Astrocyte (in vitro differentiated cells and primary cell): ENCODE results near the gene CDK17. TPM values are rescaled to one million over a fixed set of nuclear protein-coding genes. Genes with fewer than 3 reads are reported as not detected.

Experiments
- DNase-seq: peaks from one replicate; pipeline ENCODE4 v3.0.0-alpha.2; 2010; ENCODE audit warnings: low read depth
- FAIRE-seq: peaks from 2 replicates; lab custom pipeline; 2011; peaks lifted over from hg19 to GRCh38; lab: Jason Lieb, UNC
- H2AFZ ChIP-seq: 2 replicates; pipeline ENCODE4 v1.6.0; 2012; ENCODE audit warnings: low read depth, low read length, inconsistent platforms
- H3K27ac ChIP-seq: 2 replicates; pipeline ENCODE4 v1.5.1; 2011; ENCODE audit warnings: low read depth, low read length, inconsistent platforms
- H3K27me3 ChIP-seq: 2 replicates; pipeline ENCODE4 v1.6.0; 2011; ENCODE audit warnings: low read length, inconsistent platforms; ENCODE audit not compliant: insufficient read depth
- H3K36me3 ChIP-seq: 2 replicates; pipeline ENCODE4 v1.5.1; 2011; ENCODE audit warnings: low read length, inconsistent platforms; ENCODE audit not compliant: insufficient read depth
- H3K4me1 ChIP-seq: 2 replicates; pipeline ENCODE4 v1.5.1; 2011; ENCODE audit warnings: low read length, inconsistent platforms; ENCODE audit not compliant: insufficient read depth
- H3K4me2 ChIP-seq: 2 replicates; pipeline ENCODE4 v1.6.0; 2012; ENCODE audit warnings: low read length, inconsistent platforms
- H3K4me3 ChIP-seq: 2 replicates; pipeline ENCODE4 v1.5.1; 2011; ENCODE audit warnings: low read depth, mild to moderate bottlenecking, low read length, inconsistent platforms; ENCODE audit not compliant: insufficient read depth
- H3K79me2 ChIP-seq: 2 replicates; pipeline ENCODE4 v1.6.0; 2012; ENCODE audit warnings: mild to moderate bottlenecking, low read length, inconsistent platforms; ENCODE audit not compliant: insufficient read depth
- H3K9ac ChIP-seq: 2 replicates; pipeline ENCODE4 v1.6.0; 2012; ENCODE audit warnings: mild to moderate bottlenecking, low read length, inconsistent platforms
- H3K9me3 ChIP-seq: 2 replicates; pipeline ENCODE4 v1.5.1; 2012; ENCODE audit warnings: low read depth, mild to moderate bottlenecking, low read length, inconsistent platforms; ENCODE audit not compliant: insufficient read depth
- H4K20me1 ChIP-seq: 2 replicates; pipeline ENCODE4 v1.6.0; 2012; ENCODE audit warnings: low read length, inconsistent platforms; ENCODE audit not compliant: insufficient read depth
- H3K27ac Mint-ChIP-seq: one replicate; pipeline ENCODE4 v1.8.0; 2021; ENCODE audit warnings: mild to moderate bottlenecking, mixed read lengths; ENCODE audit not compliant: unreplicated experiment
- H3K27me3 Mint-ChIP-seq: one replicate; pipeline ENCODE4 v1.8.0; 2021; ENCODE audit warnings: low read depth, mixed read lengths; ENCODE audit not compliant: unreplicated experiment
- H3K36me3 Mint-ChIP-seq: one replicate; pipeline ENCODE4 v1.8.0; 2021; ENCODE audit warnings: low read depth, mixed read lengths; ENCODE audit not compliant: unreplicated experiment
- H3K4me1 Mint-ChIP-seq: one replicate; pipeline ENCODE4 v1.8.0; 2021; ENCODE audit warnings: low read depth, mixed read lengths; ENCODE audit not compliant: unreplicated experiment
- H3K4me3 Mint-ChIP-seq: one replicate; pipeline ENCODE4 v1.8.0; 2021; ENCODE audit warnings: mild to moderate bottlenecking, moderate library complexity, mixed read lengths; ENCODE audit not compliant: unreplicated experiment
- H3K9me3 Mint-ChIP-seq: one replicate; pipeline ENCODE4 v1.8.0; 2021; ENCODE audit warnings: mild to moderate bottlenecking, mixed read lengths; ENCODE audit not compliant: unreplicated experiment
- EZH2 ChIP-seq: IDR thresholded peaks from 2 replicates; pipeline ENCODE4 v1.6.1; 2012; ENCODE audit warnings: mild to moderate bottlenecking, low read length, inconsistent platforms; ENCODE audit not compliant: insufficient read depth
- total RNA-seq: library from RNA; stranded (reverse); gene quantifications from 2 replicates; pipeline ENCODE4 v1.2.1, GENCODE V29; 2021
- TF ChIP-seq, protein P1 (sequence below): IDR thresholded peaks from 2 replicates; pipeline ENCODE4 v1.5.1; 2011; ENCODE audit warnings: low read depth, mild to moderate bottlenecking, inconsistent platforms, low read length, moderate library complexity; ENCODE audit not compliant: insufficient read depth

The CDK17 gene
- total RNA-seq, 1 donor from 2014 or later, result 64.2 TPM

DNA sequence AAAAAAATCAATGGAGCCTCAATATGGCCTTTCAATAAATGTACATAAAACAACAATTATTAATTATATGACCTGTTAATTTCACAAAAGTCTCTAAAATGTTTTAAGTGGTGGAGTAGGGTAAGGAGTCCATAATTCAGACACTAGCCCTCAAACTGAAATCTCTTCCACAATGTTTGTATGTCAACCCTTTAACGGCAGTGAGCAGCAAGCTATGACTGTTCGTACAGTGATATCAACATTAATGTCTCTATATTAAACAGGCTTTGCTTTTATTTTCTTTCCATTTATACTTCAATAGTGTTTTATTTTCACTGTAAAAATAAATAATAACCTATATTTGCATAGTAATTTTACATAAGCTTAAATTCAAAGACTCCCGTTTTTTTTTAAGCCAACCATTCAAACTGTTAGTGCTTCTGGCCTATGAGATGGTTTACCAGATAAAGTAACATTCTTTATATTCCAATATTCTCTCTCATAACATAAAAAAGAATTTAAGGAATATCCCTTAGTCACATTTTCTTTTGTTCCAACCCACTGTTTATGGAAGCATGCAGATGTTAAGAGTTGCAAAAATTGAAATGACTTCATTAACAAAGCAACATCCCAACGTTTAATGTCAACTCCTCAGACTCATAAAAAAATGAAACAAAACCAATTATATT, 2.3 kb downstream of the CDK17 start:
- H3K4me3 Mint-ChIP-seq, result peak overlapping the region; percentile 91
- Histone ChIP-seq H3K9ac (peak overlapping the region; percentile 96), H3K27me3 (no peaks in the 10 kb centered on the region), H3K9me3 (no peaks in the 10 kb centered on the region), H3K4me2 (peak overlapping the region; percentile 91), H3K4me1 (peaks cover 12% of the 10 kb centered on the region), H3K4me3 (peak overlapping the region; percentile 94), H2AFZ (no peak overlapping the region), H3K36me3 (no peaks in the 10 kb centered on the region), H3K27ac (peak overlapping the region; percentile 96), H4K20me1 (peaks cover 51% of the 10 kb centered on the region), H3K79me2 (peaks cover 72% of the 10 kb centered on the region)
- peak overlapping the region; percentile 96 for H3K27ac Mint-ChIP-seq
- FAIRE-seq (no peak), DNase-seq (peak; percentile 64)
- TF ChIP-seq EZH2, result no peak
- TF ChIP-seq, protein P1, sequence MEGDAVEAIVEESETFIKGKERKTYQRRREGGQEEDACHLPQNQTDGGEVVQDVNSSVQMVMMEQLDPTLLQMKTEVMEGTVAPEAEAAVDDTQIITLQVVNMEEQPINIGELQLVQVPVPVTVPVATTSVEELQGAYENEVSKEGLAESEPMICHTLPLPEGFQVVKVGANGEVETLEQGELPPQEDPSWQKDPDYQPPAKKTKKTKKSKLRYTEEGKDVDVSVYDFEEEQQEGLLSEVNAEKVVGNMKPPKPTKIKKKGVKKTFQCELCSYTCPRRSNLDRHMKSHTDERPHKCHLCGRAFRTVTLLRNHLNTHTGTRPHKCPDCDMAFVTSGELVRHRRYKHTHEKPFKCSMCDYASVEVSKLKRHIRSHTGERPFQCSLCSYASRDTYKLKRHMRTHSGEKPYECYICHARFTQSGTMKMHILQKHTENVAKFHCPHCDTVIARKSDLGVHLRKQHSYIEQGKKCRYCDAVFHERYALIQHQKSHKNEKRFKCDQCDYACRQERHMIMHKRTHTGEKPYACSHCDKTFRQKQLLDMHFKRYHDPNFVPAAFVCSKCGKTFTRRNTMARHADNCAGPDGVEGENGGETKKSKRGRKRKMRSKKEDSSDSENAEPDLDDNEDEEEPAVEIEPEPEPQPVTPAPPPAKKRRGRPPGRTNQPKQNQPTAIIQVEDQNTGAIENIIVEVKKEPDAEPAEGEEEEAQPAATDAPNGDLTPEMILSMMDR, result no peak
- H3K9me3 Mint-ChIP-seq, result no peaks in the 10 kb centered on the region
- H3K27me3 Mint-ChIP-seq, result no peaks in the 10 kb centered on the region
- peaks cover 28% of the 10 kb centered on the region for H3K4me1 Mint-ChIP-seq
- no peaks in the 10 kb centered on the region for H3K36me3 Mint-ChIP-seq

DNA sequence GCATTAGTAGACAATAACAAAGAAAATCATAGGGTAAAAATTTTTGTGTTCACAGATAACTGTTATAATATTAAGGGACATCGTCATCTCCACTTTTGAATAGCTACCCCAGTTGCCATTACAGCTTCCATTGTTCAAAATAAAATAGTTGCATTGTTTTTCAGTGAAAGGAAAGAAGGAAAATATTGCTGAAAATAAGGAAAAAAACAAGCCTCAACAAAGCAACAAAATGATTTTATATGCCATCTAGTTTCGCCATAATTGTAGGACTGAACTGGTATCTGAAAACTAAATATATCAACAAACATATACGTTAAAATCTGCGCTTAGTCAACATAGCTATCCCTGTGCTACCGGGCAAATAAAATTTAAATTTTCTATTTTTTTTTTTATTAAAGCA, 3.3 kb downstream of the CDK17 start:
- Histone ChIP-seq H3K9me3 (no peaks in the 10 kb centered on the region), H3K4me2 (peak overlapping the region; percentile 91), H3K36me3 (peaks cover 2% of the 10 kb centered on the region), H3K27me3 (no peaks in the 10 kb centered on the region), H3K9ac (peak overlapping the region; percentile 96), H3K79me2 (peaks cover 81% of the 10 kb centered on the region), H3K4me3 (peak overlapping the region; percentile 94), H3K27ac (peak overlapping the region; percentile 96), H2AFZ (no peak overlapping the region), H4K20me1 (peaks cover 59% of the 10 kb centered on the region), H3K4me1 (peaks cover 17% of the 10 kb centered on the region)
- H3K36me3 Mint-ChIP-seq, result no peaks in the 10 kb centered on the region
- peaks cover 30% of the 10 kb centered on the region for H3K4me1 Mint-ChIP-seq
- DNase-seq, result no peak
- H3K9me3 Mint-ChIP-seq, result no peaks in the 10 kb centered on the region
- FAIRE-seq, result no peak
- no peak for TF ChIP-seq EZH2
- TF ChIP-seq, protein P1, result no peak
- H3K27me3 Mint-ChIP-seq, result no peaks in the 10 kb centered on the region
- H3K4me3 Mint-ChIP-seq, result peak overlapping the region; percentile 91
- H3K27ac Mint-ChIP-seq, result peak overlapping the region; percentile 16

DNA sequence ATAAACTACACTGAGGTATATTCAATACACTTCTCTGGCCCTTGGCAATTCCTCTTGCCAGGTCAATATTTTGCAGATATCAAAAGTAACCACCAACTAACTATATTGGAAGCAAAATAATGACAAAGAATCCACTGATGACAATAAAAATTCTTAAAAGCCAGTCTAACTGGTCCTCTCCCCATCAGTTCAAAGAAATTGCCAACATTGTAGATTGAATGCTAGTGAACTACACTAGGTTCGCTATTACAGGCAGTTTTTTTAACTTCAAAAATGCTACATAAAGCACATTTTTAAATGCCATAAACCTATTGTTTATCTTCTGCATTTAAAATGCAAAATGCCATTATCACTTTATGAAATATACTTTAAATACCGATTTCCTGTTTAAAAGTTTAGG, 4.0 kb downstream of the CDK17 start:
- H3K4me3 Mint-ChIP-seq, result peak overlapping the region; percentile 91
- H3K36me3 ChIP-seq, result peaks cover 4% of the 10 kb centered on the region
- no peak overlapping the region for H3K4me3 ChIP-seq
- no peak overlapping the region for H2AFZ ChIP-seq
- no peak overlapping the region for H3K9ac ChIP-seq
- peaks cover 26% of the 10 kb centered on the region for H3K4me1 Mint-ChIP-seq
- peaks cover 11% of the 10 kb centered on the region for H3K4me1 ChIP-seq
- H3K4me2 ChIP-seq, result peak overlapping the region; percentile 91
- no peaks in the 10 kb centered on the region for H3K9me3 ChIP-seq
- no peak for DNase-seq
- H3K9me3 Mint-ChIP-seq, result no peaks in the 10 kb centered on the region
- FAIRE-seq, result no peak
- no peak for TF ChIP-seq EZH2
- TF ChIP-seq, protein P1, result no peak
- no peaks in the 10 kb centered on the region for H3K27me3 ChIP-seq
- H3K79me2 ChIP-seq, result peaks cover 88% of the 10 kb centered on the region
- H3K27ac ChIP-seq, result no peak overlapping the region
- peaks cover 66% of the 10 kb centered on the region for H4K20me1 ChIP-seq
- no peaks in the 10 kb centered on the region for H3K27me3 Mint-ChIP-seq
- no peaks in the 10 kb centered on the region for H3K36me3 Mint-ChIP-seq
- peak overlapping the region; percentile 16 for H3K27ac Mint-ChIP-seq
